HUES64 (cell line): Measurements from ENCODE around the gene IZUMO2.
"Not testable (repeated sequence)": the region's sequence is repeated elsewhere in the genome, so short reads cannot be mapped to it uniquely, and the experiment has no call there.

Experiments
- H3K27ac ChIP-seq: 2 replicates; pipeline ENCODE4 v1.7.0; 2013; ENCODE audit warnings: low read depth, low read length, inconsistent platforms
- H3K27me3 ChIP-seq: 2 replicates; pipeline ENCODE4 v1.6.1; 2013; ENCODE audit warnings: mild to moderate bottlenecking, low read length; ENCODE audit not compliant: insufficient read depth
- H3K36me3 ChIP-seq: 2 replicates; pipeline ENCODE4 v1.6.1; 2013; ENCODE audit warnings: mild to moderate bottlenecking, low read length; ENCODE audit not compliant: insufficient read depth
- H3K4me1 ChIP-seq: 2 replicates; pipeline ENCODE4 v1.6.1; 2013; ENCODE audit warnings: mild to moderate bottlenecking, low read length, moderate library complexity; ENCODE audit not compliant: insufficient read depth
- H3K4me3 ChIP-seq: 2 replicates; pipeline ENCODE4 v1.5.1; 2013; ENCODE audit warnings: mild to moderate bottlenecking, low read length, moderate library complexity
- H3K9ac ChIP-seq: 2 replicates; pipeline ENCODE4 v1.6.1; 2013; ENCODE audit warnings: mild to moderate bottlenecking, low read depth, low read length
- H3K9me3 ChIP-seq: 2 replicates; pipeline ENCODE4 v1.6.1; 2013; ENCODE audit warnings: low read depth, low read length; ENCODE audit not compliant: insufficient read depth
- WGBS: fragments of 150-250, 120-280 bp; methylation state at CpG from one replicate; pipeline ENCODE4 v1.1.7; 2013; ENCODE audit warnings: missing lambda C conversion rate; 5-methylcytosine and 5-hydroxymethylcytosine counted together

IZUMO2 gene

DNA sequence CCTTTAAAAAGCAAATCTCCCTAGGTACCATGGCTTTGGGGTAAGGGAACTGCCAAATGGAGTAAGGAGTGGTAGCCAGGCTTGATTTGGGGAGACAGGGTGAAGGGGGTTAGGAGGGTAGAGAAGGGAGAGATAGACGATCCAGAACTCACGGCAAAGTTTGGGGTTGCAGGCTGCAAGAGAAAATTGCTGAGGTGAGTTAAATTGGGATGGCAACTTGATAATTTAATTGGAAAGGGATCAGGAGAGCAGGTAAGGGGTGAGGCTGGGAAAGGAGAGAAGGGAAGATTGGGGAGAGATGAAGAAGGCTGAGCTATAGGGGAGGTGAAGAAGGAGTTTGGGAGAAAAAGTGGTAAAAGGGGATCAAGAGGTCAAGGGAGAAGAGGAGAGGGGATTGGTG lies 4.0 kb downstream of the IZUMO2 start:
- 90% methylated on average over 2 of the region's 2 CpGs for WGBS
- H3K36me3 ChIP-seq = no peaks in the 10 kb centered on the region
- H3K4me3 ChIP-seq = no peak overlapping the region
- H3K9ac ChIP-seq = no peak overlapping the region
- peaks cover 68% of the 10 kb centered on the region for H3K9me3 ChIP-seq
- H3K4me1 ChIP-seq = no peaks in the 10 kb centered on the region
- no peaks in the 10 kb centered on the region for H3K27me3 ChIP-seq
- no peak overlapping the region for H3K27ac ChIP-seq

- Histone ChIP-seq H3K27me3 (no peaks in the 10 kb centered on the region), H3K36me3 (no peaks in the 10 kb centered on the region), H3K27ac (no peak overlapping the region), H3K4me3 (no peak overlapping the region), H3K9ac (no peak overlapping the region), H3K4me1 (no peaks in the 10 kb centered on the region), H3K9me3 (peaks cover 66% of the 10 kb centered on the region)
These were observed 4.5 kb downstream of the IZUMO2 start for GRCh38 chr19:50158577-50158976.

DNA sequence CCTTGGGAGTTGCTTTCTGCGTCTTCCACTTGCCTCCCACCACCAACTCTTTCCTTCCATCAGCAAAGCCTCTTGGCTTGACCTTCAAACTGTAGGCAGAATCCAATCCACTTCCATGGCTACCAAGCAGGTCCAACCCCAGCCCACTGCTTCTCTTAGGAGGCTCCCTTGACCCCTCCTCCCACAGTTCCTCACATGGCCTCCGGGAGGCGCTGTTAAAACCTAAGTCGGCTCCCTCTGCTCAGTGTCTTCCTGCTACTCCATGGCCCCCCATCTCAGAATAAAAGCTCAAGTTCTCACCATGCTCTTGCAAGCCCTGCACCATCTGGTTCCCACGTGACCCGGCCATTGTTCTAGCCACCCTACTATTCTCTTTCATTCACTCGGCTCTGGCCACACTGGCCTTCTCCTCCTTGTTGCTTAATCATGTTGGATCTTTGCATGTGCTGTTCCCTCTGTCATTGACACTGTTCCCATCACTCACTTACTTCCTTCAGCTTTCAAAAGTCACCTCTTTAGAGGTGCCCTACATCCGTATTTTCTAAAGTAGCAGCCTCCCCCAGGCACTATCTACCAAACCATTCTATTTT lies 7.5 kb downstream of the IZUMO2 start:
- Histone ChIP-seq H3K4me3 (no peak overlapping the region), H3K36me3 (no peaks in the 10 kb centered on the region), H3K4me1 (no peaks in the 10 kb centered on the region), H3K27me3 (no peaks in the 10 kb centered on the region), H3K9me3 (peaks cover 63% of the 10 kb centered on the region), H3K27ac (no peak overlapping the region), H3K9ac (no peak overlapping the region)
- WGBS = 79% methylated on average over 8 of the region's 8 CpGs

GRCh38 chr19:50154529-50154928 lies 8.6 kb downstream of the IZUMO2 start:
- Histone ChIP-seq H3K4me1 (no peaks in the 10 kb centered on the region), H3K9me3 (peaks cover 64% of the 10 kb centered on the region), H3K4me3 (no peak overlapping the region), H3K27ac (no peak overlapping the region), H3K27me3 (no peaks in the 10 kb centered on the region), H3K9ac (no peak overlapping the region), H3K36me3 (no peaks in the 10 kb centered on the region)
- 83% methylated on average over 16 of the region's 16 CpGs for WGBS

DNA sequence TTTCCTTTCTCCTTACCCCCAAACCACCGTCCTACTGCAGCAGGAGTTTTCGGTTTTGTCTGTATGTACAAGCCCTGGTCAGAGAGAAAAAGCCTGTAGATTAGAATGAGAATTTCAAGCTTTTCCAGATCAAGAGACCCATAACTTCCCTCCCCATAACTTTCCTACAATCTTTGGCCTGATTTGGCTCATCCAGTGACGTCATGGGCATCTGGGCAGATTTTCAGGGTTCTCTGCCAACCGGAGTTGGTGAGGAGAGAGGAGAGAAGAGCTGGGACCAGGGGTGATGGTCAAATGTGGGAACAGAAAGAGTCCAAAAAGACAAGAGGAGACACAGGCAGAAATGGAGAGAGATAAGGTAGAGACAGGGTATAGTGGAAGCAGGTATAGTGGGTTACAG lies 10.5 kb downstream of the IZUMO2 start:
- Histone ChIP-seq H3K9ac (no peak overlapping the region), H3K4me1 (no peaks in the 10 kb centered on the region), H3K27me3 (no peaks in the 10 kb centered on the region), H3K9me3 (peaks cover 63% of the 10 kb centered on the region), H3K27ac (no peak overlapping the region), H3K36me3 (no peaks in the 10 kb centered on the region), H3K4me3 (no peak overlapping the region)
- 64% methylated on average over 4 of the region's 4 CpGs for WGBS

DNA sequence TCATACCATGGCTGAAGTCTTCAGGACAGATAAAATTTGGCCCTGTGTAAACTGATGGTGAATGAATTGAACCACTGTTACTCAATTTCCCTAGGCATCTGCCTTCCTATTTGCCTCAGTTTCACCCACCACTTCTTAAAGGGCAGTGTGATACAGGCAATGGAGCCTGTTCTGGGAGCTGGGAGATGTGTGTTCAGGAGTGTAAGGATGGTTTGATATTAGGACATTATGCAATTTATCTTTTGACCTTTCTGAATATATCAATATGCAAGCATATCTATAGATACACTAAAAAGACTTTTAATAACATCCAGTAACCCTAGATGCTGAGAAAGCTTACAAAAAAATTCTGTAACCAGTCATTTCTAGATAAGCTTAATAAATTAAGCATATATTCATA lies 14.6 kb downstream of the IZUMO2 start:
- Histone ChIP-seq H3K4me3 (peak overlapping the region; percentile 58; the same call in 1 of the 2 replicates), H3K27me3 (no peaks in the 10 kb centered on the region), H3K9ac (no peak overlapping the region)

GRCh38 chr19:50147462-50148423 lies 15.3 kb downstream of the IZUMO2 start:
- 88% methylated on average over 52 of the region's 52 CpGs for WGBS
- Histone ChIP-seq H3K4me3 (peak overlapping the region; percentile 58), H3K9me3 (peaks cover 54% of the 10 kb centered on the region), H3K9ac (no peak overlapping the region), H3K27ac (no peak overlapping the region), H3K27me3 (no peaks in the 10 kb centered on the region), H3K4me1 (no peaks in the 10 kb centered on the region), H3K36me3 (no peaks in the 10 kb centered on the region)

More for the DNA sequence above, 14.6 kb downstream of the IZUMO2 start:
- H3K27ac ChIP-seq = no peak overlapping the region
- H3K36me3 ChIP-seq = no peaks in the 10 kb centered on the region
- H3K9me3 ChIP-seq = peaks cover 55% of the 10 kb centered on the region
- H3K4me1 ChIP-seq = no peaks in the 10 kb centered on the region

- peaks cover 35% of the 10 kb centered on the region for H3K9me3 ChIP-seq
- not testable (repeated sequence) for H3K4me1 ChIP-seq
- WGBS = 100% methylated on average over 1 of the region's 1 CpG
These were observed 21.2 kb downstream of the IZUMO2 start for GRCh38 chr19:50141921-50142320.

DNA sequence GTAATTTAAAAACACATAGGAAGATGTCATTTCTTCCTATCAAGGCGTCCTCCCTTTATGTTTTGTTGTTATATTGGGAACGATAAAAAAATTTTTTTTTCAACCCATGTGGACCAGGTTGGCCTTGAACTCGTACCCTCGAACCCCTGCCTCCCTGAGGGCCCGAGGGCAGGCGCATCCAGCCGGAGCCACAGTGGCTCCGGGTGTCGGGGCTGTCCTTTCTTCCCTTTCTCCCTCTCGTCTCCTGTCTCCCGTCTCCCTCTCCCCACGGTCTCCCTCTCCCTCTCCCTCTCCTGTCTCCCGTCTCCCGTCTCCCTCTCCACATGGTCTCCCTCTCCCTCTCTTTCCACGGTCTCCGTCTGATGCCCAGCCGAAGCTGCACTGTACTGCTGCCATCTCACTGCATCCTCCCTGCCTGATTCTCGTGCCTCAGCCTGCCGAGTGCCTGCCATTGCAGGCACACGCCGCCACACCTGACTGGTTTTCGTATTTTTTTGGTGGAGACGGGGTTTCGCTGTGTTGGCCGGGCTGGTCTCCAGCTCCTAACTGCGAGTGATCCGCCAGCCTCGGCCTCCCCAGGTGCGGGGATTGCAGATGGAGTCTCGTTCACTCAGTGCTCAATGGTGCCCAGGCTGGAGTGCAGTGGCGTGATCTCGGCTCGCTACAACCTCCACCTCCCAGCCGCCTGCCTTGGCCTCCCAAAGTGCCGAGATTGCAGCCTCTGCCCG lies 22.8 kb downstream of the IZUMO2 start:
- H3K4me3 ChIP-seq, H3K36me3 ChIP-seq, H3K9ac ChIP-seq, H3K27ac ChIP-seq, H3K4me1 ChIP-seq, H3K27me3 ChIP-seq: not testable (repeated sequence)
- WGBS = 92% methylated on average over 28 of the region's 36 CpGs
- peaks cover 46% of the 10 kb centered on the region for H3K9me3 ChIP-seq

More at GRCh38 chr19:50141921-50142320, 21.2 kb downstream of the IZUMO2 start:
- H3K9ac ChIP-seq, H3K27me3 ChIP-seq, H3K4me3 ChIP-seq, H3K36me3 ChIP-seq, H3K27ac ChIP-seq: not testable (repeated sequence)

DNA sequence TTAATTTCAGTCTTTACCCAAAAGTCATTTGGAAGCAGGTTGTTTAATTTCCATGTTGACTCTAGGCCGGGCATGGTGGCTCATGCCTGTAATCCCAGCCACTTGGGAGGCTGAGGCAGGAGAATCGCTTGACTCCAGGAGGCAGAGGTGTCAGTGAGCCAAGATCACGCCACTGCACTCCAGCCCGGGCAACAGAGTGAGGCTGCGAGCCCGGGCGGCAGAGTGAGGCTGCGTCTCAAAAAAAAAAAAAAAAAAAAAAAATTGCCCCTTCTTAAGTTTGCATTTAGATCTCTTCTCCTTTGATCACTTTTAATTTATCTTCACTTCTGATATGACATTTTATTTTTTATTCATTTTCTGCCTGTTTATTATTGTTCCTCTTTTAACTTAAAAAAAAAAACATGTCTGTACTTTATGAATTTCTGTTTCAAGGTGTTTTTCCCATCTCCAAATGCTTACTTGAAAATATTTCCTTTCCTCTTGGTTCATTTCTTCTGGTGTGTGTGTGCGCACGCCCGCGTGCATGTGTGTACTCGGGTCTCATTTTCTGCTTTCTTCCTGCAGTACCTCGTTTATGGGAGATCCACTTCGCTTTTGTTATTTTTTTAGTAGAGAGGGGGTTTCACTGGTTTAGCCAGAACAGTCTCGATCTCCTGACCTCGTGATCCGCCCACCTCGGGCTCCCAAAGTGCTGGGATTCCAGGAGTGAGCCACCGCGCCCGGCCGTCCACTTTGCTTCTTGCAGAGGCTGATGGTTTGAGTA lies 26.3 kb downstream of the IZUMO2 start:
- not testable (repeated sequence) for H3K4me3 ChIP-seq, H3K9ac ChIP-seq
- WGBS = 86% methylated on average over 15 of the region's 23 CpGs

More for the DNA sequence above, 26.3 kb downstream of the IZUMO2 start:
- not testable (repeated sequence) for H3K4me1 ChIP-seq, H3K27me3 ChIP-seq, H3K27ac ChIP-seq, H3K36me3 ChIP-seq
- peaks cover 32% of the 10 kb centered on the region for H3K9me3 ChIP-seq
